Measurements from ENCODE around the gene DBX2.

Gene DBX2

DNA sequence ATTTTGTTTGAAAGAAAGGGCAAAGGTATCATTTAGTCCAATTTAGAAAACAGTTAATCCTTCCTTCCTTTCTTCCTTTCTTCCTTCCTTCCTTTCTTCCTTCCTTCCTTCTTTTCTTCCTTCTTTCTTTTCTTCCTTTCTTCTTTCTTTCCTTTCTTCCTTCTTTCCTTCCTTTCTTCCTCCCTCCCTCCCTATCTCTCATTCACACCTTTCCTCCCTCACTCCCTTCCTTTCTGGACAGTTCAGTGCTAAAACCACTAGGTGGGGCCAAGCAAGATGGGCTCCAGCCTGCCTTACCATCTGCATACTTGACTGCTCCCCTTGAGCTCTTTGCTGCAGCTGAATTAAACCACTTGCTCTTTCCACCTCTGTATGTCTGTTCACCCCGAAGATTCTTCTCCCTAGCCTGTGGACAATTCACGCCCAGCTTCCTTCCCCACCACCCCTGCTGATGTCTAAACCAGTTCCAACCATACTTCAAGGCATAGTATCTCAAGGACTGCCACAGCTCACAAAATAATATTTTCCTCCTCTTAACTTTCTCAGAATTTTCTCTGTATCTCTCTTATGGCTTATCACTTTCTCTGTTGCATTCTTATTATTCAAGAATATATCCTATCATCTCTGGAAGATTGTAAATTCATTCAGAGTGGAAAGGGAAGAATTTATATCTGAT lies 78.0 kb downstream of the DBX2 start:
- no peaks in the 10 kb centered on the region for H3K36me3 ChIP-seq (ENCODE audit: control insufficient read depth in 5 of 5, insufficient read depth in 5 of 5, low read length in 5 of 5)
- no peaks in the 10 kb centered on the region for H3K9me3 ChIP-seq (ENCODE audit: control insufficient read depth in 5 of 5, low read length in 5 of 5)
- no peaks in the 10 kb centered on the region for H3K4me1 ChIP-seq (ENCODE audit: control insufficient read depth in 5 of 5, insufficient read depth in 5 of 5, low read length in 5 of 5)
- H3K9ac ChIP-seq (ENCODE audit: low read length in 5 of 5), result no peak overlapping the region
- no peaks in the 10 kb centered on the region for H3K27me3 ChIP-seq (ENCODE audit: control insufficient read depth in 5 of 5, insufficient read depth in 4 of 5, low read length in 5 of 5)
- no peak overlapping the region for H3K4me3 ChIP-seq (ENCODE audit: low read depth in 1 of 5, low read length in 5 of 5)
- no peak overlapping the region for H3K27ac ChIP-seq (ENCODE audit: low read depth, low read length)

DNA sequence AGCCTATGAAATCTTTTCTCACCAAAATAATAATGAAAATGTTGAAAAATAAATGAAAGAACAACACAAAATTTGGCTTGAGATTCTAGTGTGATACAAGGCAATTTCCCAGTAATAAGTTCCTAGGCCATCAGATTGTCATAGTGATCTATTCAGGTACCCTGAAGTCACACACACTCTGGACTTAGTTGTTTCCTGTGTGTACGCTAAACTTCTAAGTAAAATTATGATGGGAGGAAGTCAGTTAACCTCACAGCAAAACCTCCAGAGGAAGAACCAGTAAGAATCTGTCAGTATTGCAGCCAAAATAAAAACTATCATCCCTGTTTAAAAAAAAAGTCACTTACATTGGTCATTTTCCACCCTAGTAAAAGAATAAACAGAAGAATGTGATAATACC lies 81.9 kb downstream of the DBX2 start:
- Histone ChIP-seq H3K27me3 (ENCODE audit: control insufficient read depth in 5 of 5, insufficient read depth in 4 of 5, low read length in 5 of 5) (no peaks in the 10 kb centered on the region), H3K4me3 (ENCODE audit: low read depth in 1 of 5, low read length in 5 of 5) (no peak overlapping the region), H3K4me1 (ENCODE audit: control insufficient read depth in 5 of 5, insufficient read depth in 5 of 5, low read length in 5 of 5) (no peaks in the 10 kb centered on the region), H3K9me3 (ENCODE audit: control insufficient read depth in 5 of 5, low read length in 5 of 5) (peaks cover 0 to 12% (median 0%) of the 10 kb centered on the region in 5 donors), H3K36me3 (ENCODE audit: control insufficient read depth in 5 of 5, insufficient read depth in 5 of 5, low read length in 5 of 5) (no peaks in the 10 kb centered on the region), H3K27ac (ENCODE audit: low read depth, low read length) (no peak overlapping the region), H3K9ac (ENCODE audit: low read length in 5 of 5) (no peak overlapping the region)
